Spleen (tissue), 11 donors: ENCODE results near the gene PTPN3. TPM values are rescaled to one million over a fixed set of nuclear protein-coding genes. Genes with fewer than 3 reads are reported as not detected.

Experiments
- DNase-seq: peaks from one replicate; pipeline ENCODE4 v3.0.0-alpha.2; 2020
- H3K27ac ChIP-seq, 8 donors: fragments of 200-600 bp; sonication (generic) in 7 of 8; 1 replicate in 4 of 8; 2 replicates in 4 of 8; pipeline versions ENCODE4 v1.5.0 to v1.8.0; 2016 to 2021; ENCODE audit warnings: inconsistent platforms in 4 of 8, mild to moderate bottlenecking in 4 of 8, moderate library complexity in 1 of 8
- H3K27me3 ChIP-seq, 7 donors: fragments of 200-600 bp; sonication (generic) in 6 of 7; replicated peaks in 1 of 7; 1 replicate in 4 of 7; 2 replicates in 3 of 7; pipeline versions ENCODE4 v1.5.0 to v1.8.0; 2016 to 2021; ENCODE audit warnings: inconsistent platforms in 3 of 7, mild to moderate bottlenecking in 1 of 7
- H3K36me3 ChIP-seq, 6 donors: fragments of 200-600 bp; sonication (generic) in 5 of 6; 1 replicate in 4 of 6; 2 replicates in 2 of 6; pipeline versions ENCODE4 v1.5.0 to v1.8.0; 2016 to 2021; ENCODE audit warnings: inconsistent platforms in 2 of 6
- H3K4me1 ChIP-seq, 6 donors: fragments of 200-600 bp; sonication (generic) in 5 of 6; 1 replicate in 3 of 6; 2 replicates in 3 of 6; pipeline versions ENCODE4 v1.5.0 to v1.8.0; 2016 to 2021; ENCODE audit warnings: inconsistent platforms in 3 of 6
- H3K4me3 ChIP-seq, 8 donors: fragments of 200-600 bp; sonication (generic) in 7 of 8; 1 replicate in 4 of 8; 2 replicates in 4 of 8; pipeline versions ENCODE4 v1.5.0 to v1.8.0; 2016 to 2021; ENCODE audit warnings: inconsistent platforms in 4 of 8, mild to moderate bottlenecking in 4 of 8, moderate library complexity in 2 of 8
- H3K9me3 ChIP-seq, 8 donors: fragments of 200-600 bp; sonication (generic) in 7 of 8; 1 replicate in 4 of 8; 2 replicates in 4 of 8; pipeline versions ENCODE4 v1.5.0 to v1.8.0; 2016 to 2021; ENCODE audit warnings: inconsistent platforms in 4 of 8
- POLR2A ChIP-seq, 3 donors: fragments of 450-650 bp; IDR thresholded peaks; one replicate each; pipeline ENCODE4 v1.5.1; 2017; ENCODE audit warnings: antibody characterized with exemption in 3 of 3, mild to moderate bottlenecking in 1 of 3
- POLR2AphosphoS5 ChIP-seq, 3 donors: sonication (generic); formaldehyde crosslinking; IDR thresholded peaks; one replicate each; pipeline ENCODE4 v1.5.1; 2017; ENCODE audit warnings: antibody characterized with exemption in 3 of 3
- WGBS, 5 donors: extraction: QIAGEN DNeasy Blood & Tissue Kit in 3 of 5; methylation state at CpG; one replicate each; pipeline versions ENCODE4 v1.1.5 to v1.1.7; 2013 to 2018; 5-methylcytosine and 5-hydroxymethylcytosine counted together
- intact Hi-C: fragments of 100-400 bp; cut with DNase I; formaldehyde crosslinking; loops from one replicate; pipeline ENCODE4 v1.15.0; 2023; ENCODE audit warnings: low total_unique reads
- polyA plus RNA-seq, 3 donors: library from polyadenylated mRNA; stranded (reverse); fragments of 200-250 nt; gene quantifications; one replicate each; pipeline ENCODE4 v1.2.1, GENCODE V29; 2013
- total RNA-seq, 7 donors: library from RNA; depleted of rRNA in 3 of 7; stranded (reverse); fragments of >200 nt in 3 of 7; fragmentation: NEBNext Ultra II Directional in 4 of 7; extraction: Animal tissue kit (Norgen Biotek cat#: 25700) in 4 of 7; gene quantifications; one replicate each; pipeline versions ENCODE4 v1.1.0 to v1.2.1, GENCODE V29; 2016 to 2021
- TF ChIP-seq, protein P1 (sequence below), 11 experiments: fragments of 200-600 bp in 7 of 11; fragments of 450-650 bp in 4 of 11; sonication (generic) in 4 of 11; IDR thresholded peaks in 8 of 11; conservative IDR thresholded peaks in 3 of 11; 1 replicate in 7 of 11; 2 replicates in 4 of 11; pipeline versions ENCODE4 v1.4.0 to v1.8.0; 2016 to 2021; ENCODE audit warnings: antibody characterized with exemption in 11 of 11, inconsistent platforms in 4 of 11, mild to moderate bottlenecking in 1 of 11
- donor health status: healthy with polysubstance abuse.
- donor health status: DM: no; HTN: no; CAD: no; lungs with moderate emphysema.
- donor health status: DM: no; HTN: no; CAD: no.
- donor health status: Bipolar disorder and iron deficiency.
- donor health status: healthy.
- donor health status: DM: no; HTN: no; CAD: no.
- donor health status: DM: yes; HTN: yes; CAD: no.

The PTPN3 gene
- total and polyA plus RNA-seq, 10 donors, result 0.20 to 1.7 (median 0.48) TPM

- Histone ChIP-seq H3K4me3 (no peak overlapping the region), H3K27me3 (peaks cover 0 to 52% (median 0%) of the 10 kb centered on the region in 7 donors), H3K27ac (no peak overlapping the region), H3K9me3 (no peaks in the 10 kb centered on the region), H3K4me1 (peaks cover 16 to 24% (median 21%) of the 10 kb centered on the region in 6 donors), H3K36me3 (no peaks in the 10 kb centered on the region)
- WGBS, 5 donors, result 37 to 50% (median 40%) methylated on average over 3 of the region's 3 CpGs
- TF ChIP-seq POLR2A (IDR thresholded peaks at IDR 0.05), result no peak
- no peak for TF ChIP-seq POLR2AphosphoS5 (IDR thresholded peaks at IDR 0.05)
- TF ChIP-seq, protein P1, sequence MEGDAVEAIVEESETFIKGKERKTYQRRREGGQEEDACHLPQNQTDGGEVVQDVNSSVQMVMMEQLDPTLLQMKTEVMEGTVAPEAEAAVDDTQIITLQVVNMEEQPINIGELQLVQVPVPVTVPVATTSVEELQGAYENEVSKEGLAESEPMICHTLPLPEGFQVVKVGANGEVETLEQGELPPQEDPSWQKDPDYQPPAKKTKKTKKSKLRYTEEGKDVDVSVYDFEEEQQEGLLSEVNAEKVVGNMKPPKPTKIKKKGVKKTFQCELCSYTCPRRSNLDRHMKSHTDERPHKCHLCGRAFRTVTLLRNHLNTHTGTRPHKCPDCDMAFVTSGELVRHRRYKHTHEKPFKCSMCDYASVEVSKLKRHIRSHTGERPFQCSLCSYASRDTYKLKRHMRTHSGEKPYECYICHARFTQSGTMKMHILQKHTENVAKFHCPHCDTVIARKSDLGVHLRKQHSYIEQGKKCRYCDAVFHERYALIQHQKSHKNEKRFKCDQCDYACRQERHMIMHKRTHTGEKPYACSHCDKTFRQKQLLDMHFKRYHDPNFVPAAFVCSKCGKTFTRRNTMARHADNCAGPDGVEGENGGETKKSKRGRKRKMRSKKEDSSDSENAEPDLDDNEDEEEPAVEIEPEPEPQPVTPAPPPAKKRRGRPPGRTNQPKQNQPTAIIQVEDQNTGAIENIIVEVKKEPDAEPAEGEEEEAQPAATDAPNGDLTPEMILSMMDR (IDR thresholded peaks at IDR 0.05 in 8 of 11, conservative IDR thresholded peaks at IDR 0.05 in 3 of 11), result no peak
- DNase-seq, result no peak
- intact Hi-C loops, result no loop called here
Observed at GRCh38 chr9:109441296-109441695, 56.8 kb downstream of the PTPN3 start.

- no peak for TF ChIP-seq POLR2A (IDR thresholded peaks at IDR 0.05)
- TF ChIP-seq, protein P1 (IDR thresholded peaks at IDR 0.05 in 8 of 11, conservative IDR thresholded peaks at IDR 0.05 in 3 of 11), result peak; percentile 38 to 76 (median 56)
- no peak for TF ChIP-seq POLR2AphosphoS5 (IDR thresholded peaks at IDR 0.05)
- intact Hi-C loops, result no loop called here
- WGBS, 5 donors, result 1 to 14% (median 7%) methylated on average over 4 of the region's 4 CpGs
- H3K27ac ChIP-seq, result peak overlapping the region in 1 of 8 donors; percentile 51
- H3K27me3 ChIP-seq, result peaks cover 0 to 47% (median 0%) of the 10 kb centered on the region in 7 donors
- H3K4me1 ChIP-seq, result peaks cover 16 to 24% (median 21%) of the 10 kb centered on the region in 6 donors
- H3K36me3 ChIP-seq, result no peaks in the 10 kb centered on the region
- H3K9me3 ChIP-seq, result no peaks in the 10 kb centered on the region
- no peak overlapping the region for H3K4me3 ChIP-seq
- no peak for DNase-seq
Observed at GRCh38 chr9:109440797-109441287, 57.3 kb downstream of the PTPN3 start.

GRCh38 chr9:109440117-109440515, 58.0 kb downstream of the PTPN3 start:
- peak in 1 of 3 donors; percentile 70 for TF ChIP-seq POLR2AphosphoS5 (IDR thresholded peaks at IDR 0.05)
- TF ChIP-seq, protein P1 (IDR thresholded peaks at IDR 0.05 in 8 of 11, conservative IDR thresholded peaks at IDR 0.05 in 3 of 11), result no peak
- 13 to 24% (median 16%) methylated on average over 3 of the region's 3 CpGs for WGBS, 5 donors
- intact Hi-C loops, result no loop called here
- no peaks in the 10 kb centered on the region for H3K36me3 ChIP-seq
- no peaks in the 10 kb centered on the region for H3K9me3 ChIP-seq
- no peak overlapping the region for H3K4me3 ChIP-seq
- H3K27me3 ChIP-seq, result peaks cover 0 to 45% (median 0%) of the 10 kb centered on the region in 7 donors
- H3K27ac ChIP-seq, result peak overlapping the region in 4 of 8 donors; percentile 4 to 51 (median 29)
- peaks cover 16 to 24% (median 21%) of the 10 kb centered on the region in 6 donors for H3K4me1 ChIP-seq
- no peak for DNase-seq

DNA sequence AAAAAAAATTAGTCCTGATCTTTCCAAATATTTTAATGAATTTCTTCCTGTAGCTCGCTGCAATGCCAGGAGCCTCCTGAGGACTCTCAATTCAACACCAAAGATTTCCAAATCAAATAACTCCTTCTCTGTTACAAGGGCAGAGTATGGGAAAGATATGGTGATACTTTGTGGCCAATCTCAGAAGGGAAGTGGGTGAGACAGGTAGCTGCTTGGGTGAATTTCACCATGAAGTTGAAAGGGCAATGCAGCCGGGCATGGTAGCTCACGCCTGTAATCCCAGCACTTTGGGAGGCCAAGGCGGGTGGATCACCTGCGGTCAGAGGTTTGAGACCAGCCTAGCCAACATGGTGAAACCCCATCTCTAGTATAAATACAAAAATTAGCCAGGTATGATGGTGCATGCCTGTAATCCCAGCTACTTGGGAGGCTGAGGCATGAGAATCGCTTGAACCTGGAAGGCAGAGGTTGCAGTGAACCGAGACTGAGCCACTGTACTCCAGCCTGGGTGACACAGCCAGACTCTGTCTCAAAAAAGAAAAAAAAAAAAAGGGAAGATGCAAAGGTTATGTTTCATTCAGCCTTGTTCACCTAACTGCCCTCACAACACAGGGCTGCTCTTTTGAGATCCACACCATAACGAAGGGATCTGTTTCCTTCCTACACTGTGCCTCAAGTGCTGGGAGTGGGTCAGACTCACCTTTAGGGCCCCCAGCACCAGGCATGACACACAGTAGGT, 58.6 kb downstream of the PTPN3 start:
- no peak overlapping the region for H3K27ac ChIP-seq
- TF ChIP-seq POLR2AphosphoS5 (IDR thresholded peaks at IDR 0.05), result no peak
- TF ChIP-seq, protein P1 (IDR thresholded peaks at IDR 0.05 in 8 of 11, conservative IDR thresholded peaks at IDR 0.05 in 3 of 11), result no peak
- no peak for TF ChIP-seq POLR2A (IDR thresholded peaks at IDR 0.05)
- H3K36me3 ChIP-seq, result no peaks in the 10 kb centered on the region
- peaks cover 16 to 24% (median 21%) of the 10 kb centered on the region in 6 donors for H3K4me1 ChIP-seq
- no peak for DNase-seq
- 72 to 83% (median 76%) methylated on average over 8 of the region's 8 CpGs for WGBS, 5 donors
- peaks cover 0 to 41% (median 0%) of the 10 kb centered on the region in 7 donors for H3K27me3 ChIP-seq
- H3K9me3 ChIP-seq, result no peaks in the 10 kb centered on the region
- intact Hi-C loops, result no loop called here
- H3K4me3 ChIP-seq, result no peak overlapping the region
